ENCODE data around the gene ANKRD28. TPM values are rescaled to one million over a fixed set of nuclear protein-coding genes. Genes with fewer than 3 reads are reported as not detected.

Gene ANKRD28
- total RNA-seq, 1 donor from 2014 or later, result 21.6 TPM

DNA sequence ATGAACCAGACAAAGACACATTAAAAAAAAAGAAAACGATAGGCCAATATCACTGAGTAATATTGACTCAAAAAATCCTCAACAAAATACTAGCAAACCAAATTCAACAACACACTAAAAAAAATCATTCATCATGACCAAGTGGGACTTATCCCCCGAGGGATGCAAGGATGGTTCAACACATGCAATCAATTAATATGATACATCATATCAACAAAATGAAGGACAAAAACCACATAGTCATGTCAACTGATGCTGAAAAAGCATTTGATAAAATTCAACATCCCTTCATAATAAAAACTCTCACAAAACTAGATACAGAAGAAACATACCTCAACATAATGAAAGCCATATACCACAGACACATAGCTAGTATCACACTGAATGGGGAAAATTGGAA, 41.8 kb upstream of the ANKRD28 start:
- intact Hi-C loops (cut with micrococcal nuclease), result loop anchor here (10.0 kb wide), 1 partner anchor 175 kb away; no protein-coding TSS in a partner anchor
- H3K4me3 ChIP-seq, result no peak overlapping the region
- H3K27me3 ChIP-seq (ENCODE audit: low read depth), result no peaks in the 10 kb centered on the region
- DNase-seq, result no peak
- H3K4me1 ChIP-seq, result peaks cover under 1% of the 10 kb centered on the region
- peaks cover 32% of the 10 kb centered on the region for H3K9me3 ChIP-seq (replicated peaks)
- no peak overlapping the region for H3K27ac ChIP-seq (replicated peaks)
- TF ChIP-seq, protein P1, sequence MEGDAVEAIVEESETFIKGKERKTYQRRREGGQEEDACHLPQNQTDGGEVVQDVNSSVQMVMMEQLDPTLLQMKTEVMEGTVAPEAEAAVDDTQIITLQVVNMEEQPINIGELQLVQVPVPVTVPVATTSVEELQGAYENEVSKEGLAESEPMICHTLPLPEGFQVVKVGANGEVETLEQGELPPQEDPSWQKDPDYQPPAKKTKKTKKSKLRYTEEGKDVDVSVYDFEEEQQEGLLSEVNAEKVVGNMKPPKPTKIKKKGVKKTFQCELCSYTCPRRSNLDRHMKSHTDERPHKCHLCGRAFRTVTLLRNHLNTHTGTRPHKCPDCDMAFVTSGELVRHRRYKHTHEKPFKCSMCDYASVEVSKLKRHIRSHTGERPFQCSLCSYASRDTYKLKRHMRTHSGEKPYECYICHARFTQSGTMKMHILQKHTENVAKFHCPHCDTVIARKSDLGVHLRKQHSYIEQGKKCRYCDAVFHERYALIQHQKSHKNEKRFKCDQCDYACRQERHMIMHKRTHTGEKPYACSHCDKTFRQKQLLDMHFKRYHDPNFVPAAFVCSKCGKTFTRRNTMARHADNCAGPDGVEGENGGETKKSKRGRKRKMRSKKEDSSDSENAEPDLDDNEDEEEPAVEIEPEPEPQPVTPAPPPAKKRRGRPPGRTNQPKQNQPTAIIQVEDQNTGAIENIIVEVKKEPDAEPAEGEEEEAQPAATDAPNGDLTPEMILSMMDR (IDR thresholded peaks at IDR 0.05; ENCODE audit: borderline replicate concordance), result no peak
- no peaks in the 10 kb centered on the region for H3K36me3 ChIP-seq

DNA sequence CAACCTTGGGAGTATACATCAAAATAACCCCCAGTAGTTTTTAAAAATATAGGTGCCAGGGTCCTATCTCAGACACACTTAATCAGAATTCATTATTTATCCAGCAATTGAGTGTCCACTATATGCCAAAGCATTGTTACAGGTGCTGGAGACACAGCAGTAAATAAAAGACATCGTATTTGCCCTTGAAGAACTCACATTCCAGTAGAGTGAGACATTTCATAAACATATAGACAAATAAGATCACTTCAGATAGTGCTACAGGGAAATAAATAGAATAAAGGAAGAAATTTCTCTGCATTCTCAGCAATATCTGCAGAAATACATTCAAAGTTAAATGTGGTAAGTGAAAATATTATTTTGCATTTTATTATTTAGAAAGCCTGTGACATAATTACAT, 34.1 kb upstream of the ANKRD28 start:
- H3K4me3 ChIP-seq, result no peak overlapping the region
- no peaks in the 10 kb centered on the region for H3K36me3 ChIP-seq
- TF ChIP-seq, protein P1 (IDR thresholded peaks at IDR 0.05; ENCODE audit: borderline replicate concordance), result no peak
- no peak overlapping the region for H3K27ac ChIP-seq (replicated peaks)
- H3K4me1 ChIP-seq, result no peaks in the 10 kb centered on the region
- no peaks in the 10 kb centered on the region for H3K27me3 ChIP-seq (ENCODE audit: low read depth)
- DNase-seq, result no peak
- intact Hi-C loops (cut with micrococcal nuclease), result loop anchor here (10.0 kb wide), 1 partner anchor 183 kb away; no protein-coding TSS in a partner anchor
- H3K9me3 ChIP-seq (replicated peaks), result no peaks in the 10 kb centered on the region

DNA sequence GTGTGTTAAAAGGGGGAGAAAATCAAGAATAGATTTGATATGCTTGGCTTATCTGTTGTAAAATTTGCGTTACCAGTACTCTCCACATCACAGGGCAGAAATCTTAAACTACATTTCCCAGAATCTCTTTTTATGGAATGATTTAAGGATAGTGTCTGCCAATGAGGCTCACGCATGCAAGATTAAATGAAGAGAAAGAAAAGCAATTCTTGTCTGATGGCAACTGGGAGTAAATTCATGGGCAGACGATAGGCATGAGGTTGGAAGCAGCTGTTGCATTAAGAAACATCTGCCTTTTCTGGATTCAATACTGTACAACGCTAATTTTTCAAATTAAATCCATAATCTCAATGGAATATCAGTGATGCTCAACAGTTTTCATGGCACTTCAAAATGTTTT, 27.2 kb upstream of the ANKRD28 start:
- Histone ChIP-seq H3K9me3 (replicated peaks) (no peaks in the 10 kb centered on the region), H3K27ac (replicated peaks) (no peak overlapping the region), H3K36me3 (no peaks in the 10 kb centered on the region), H3K27me3 (ENCODE audit: low read depth) (no peaks in the 10 kb centered on the region), H3K4me3 (no peak overlapping the region), H3K4me1 (peaks cover 20% of the 10 kb centered on the region)
- no peak for DNase-seq
- intact Hi-C loops (cut with micrococcal nuclease), result no loop called here
- TF ChIP-seq, protein P1 (IDR thresholded peaks at IDR 0.05; ENCODE audit: borderline replicate concordance), result no peak

GRCh38 chr3:15823092-15823491, 25.3 kb upstream of the ANKRD28 start:
- Histone ChIP-seq H3K4me3 (no peak overlapping the region), H3K36me3 (no peaks in the 10 kb centered on the region), H3K4me1 (peaks cover 20% of the 10 kb centered on the region), H3K27ac (replicated peaks) (no peak overlapping the region), H3K9me3 (replicated peaks) (no peaks in the 10 kb centered on the region), H3K27me3 (ENCODE audit: low read depth) (no peaks in the 10 kb centered on the region)
- intact Hi-C loops (cut with micrococcal nuclease), result loop anchor here (5.0 kb wide), 1 partner anchor 219 kb away; no protein-coding TSS in a partner anchor
- no peak for DNase-seq
- TF ChIP-seq, protein P1 (IDR thresholded peaks at IDR 0.05; ENCODE audit: borderline replicate concordance), result no peak

- no peak for DNase-seq
- Histone ChIP-seq H3K4me1 (peaks cover 20% of the 10 kb centered on the region), H3K27me3 (ENCODE audit: low read depth) (no peaks in the 10 kb centered on the region), H3K9me3 (replicated peaks) (no peaks in the 10 kb centered on the region), H3K36me3 (no peaks in the 10 kb centered on the region), H3K27ac (replicated peaks) (no peak overlapping the region), H3K4me3 (no peak overlapping the region)
- TF ChIP-seq, protein P1 (IDR thresholded peaks at IDR 0.05; ENCODE audit: borderline replicate concordance), result no peak
- intact Hi-C loops (cut with micrococcal nuclease), result loop anchor here (5.0 kb wide), 1 partner anchor 220 kb away; no protein-coding TSS in a partner anchor
Measured at GRCh38 chr3:15822281-15822680, 24.5 kb upstream of the ANKRD28 start.

Data from left ventricle myocardium inferior (tissue), 1 donor.